Activated T-cell treated with anti-CD3 and anti-CD28 coated beads for 24 hours (primary cell): ENCODE measurements around the gene RASA3.
"Not testable (repeated sequence)": the region's sequence is repeated elsewhere in the genome, so short reads cannot be mapped to it uniquely, and the experiment has no call there.

Experiments used
- DNase-seq: peaks from one replicate; pipeline ENCODE4 v3.0.0-alpha.2; 2020; ENCODE audit warnings: low read depth

The RASA3 gene

GRCh38 chr13:114126789-114127472 lies 5.5 kb downstream of the RASA3 start:
- DNase-seq: no peak

GRCh38 chr13:114126086-114126485 lies 6.3 kb downstream of the RASA3 start:
- DNase-seq: not testable (repeated sequence)

- no peak for DNase-seq
Measured at GRCh38 chr13:114125589-114125988, 6.8 kb downstream of the RASA3 start.

GRCh38 chr13:114124921-114125320 lies 7.5 kb downstream of the RASA3 start:
- peak; percentile 71 for DNase-seq

GRCh38 chr13:114124431-114124830 lies 8.0 kb downstream of the RASA3 start:
- DNase-seq: no peak

GRCh38 chr13:114123876-114124275 lies 8.5 kb downstream of the RASA3 start:
- no peak for DNase-seq

GRCh38 chr13:114123448-114123847 lies 9.0 kb downstream of the RASA3 start:
- no peak for DNase-seq

GRCh38 chr13:114122591-114123211 lies 9.7 kb downstream of the RASA3 start:
- DNase-seq: no peak

- no peak for DNase-seq
Measured at GRCh38 chr13:114122127-114122511, 10.3 kb downstream of the RASA3 start.

- no peak for DNase-seq
Measured at GRCh38 chr13:114121496-114122126, 10.8 kb downstream of the RASA3 start.

GRCh38 chr13:114121031-114121430 lies 11.4 kb downstream of the RASA3 start:
- no peak for DNase-seq

- no peak for DNase-seq
Measured at GRCh38 chr13:114120591-114121011, 11.8 kb downstream of the RASA3 start.

GRCh38 chr13:114119196-114119595 lies 13.2 kb downstream of the RASA3 start:
- no peak for DNase-seq

GRCh38 chr13:114118511-114119123 lies 13.8 kb downstream of the RASA3 start:
- DNase-seq: no peak

- no peak for DNase-seq
Measured at GRCh38 chr13:114118086-114118485, 14.3 kb downstream of the RASA3 start.

GRCh38 chr13:114117341-114117874 lies 15.0 kb downstream of the RASA3 start:
- not testable (repeated sequence) for DNase-seq

GRCh38 chr13:114116734-114117133 lies 15.7 kb downstream of the RASA3 start:
- DNase-seq: no peak

- DNase-seq: no peak
Measured at GRCh38 chr13:114115796-114116195, 16.6 kb downstream of the RASA3 start.

- DNase-seq: no peak
Measured at GRCh38 chr13:114115191-114115671, 17.2 kb downstream of the RASA3 start.

GRCh38 chr13:114114666-114115065 lies 17.8 kb downstream of the RASA3 start:
- DNase-seq: not testable (repeated sequence)

GRCh38 chr13:114114006-114114640 lies 18.3 kb downstream of the RASA3 start:
- no peak for DNase-seq

- DNase-seq: not testable (repeated sequence)
Measured at GRCh38 chr13:114113395-114113794, 19.0 kb downstream of the RASA3 start.
